Measurements from ENCODE around the gene MADD.
"Not testable (repeated sequence)": the region's sequence is repeated elsewhere in the genome, so short reads cannot be mapped to it uniquely, and the experiment has no call there.

Gene MADD

GRCh38 chr11:47274495-47275235 lies 4.7 kb downstream of the MADD start:
- no peak for DNase-seq (ENCODE audit: low read depth)

DNA sequence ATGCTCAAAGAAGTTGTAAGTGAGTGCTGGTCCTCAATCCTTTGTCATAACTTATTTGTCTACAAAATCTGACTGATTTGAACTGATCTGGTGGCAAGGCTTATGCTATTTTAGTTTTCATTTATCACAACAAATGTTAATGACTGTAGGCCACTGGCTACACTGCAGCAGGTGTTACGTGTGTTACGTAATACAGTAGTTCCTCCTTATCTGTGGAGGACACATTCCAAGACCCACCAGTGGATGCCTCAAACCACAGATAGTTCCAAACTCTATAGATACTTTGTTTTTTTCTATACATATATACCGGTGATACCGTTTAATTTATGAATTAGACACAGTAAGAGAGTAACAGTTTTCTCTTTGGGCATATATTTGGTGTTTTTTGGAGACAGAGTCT lies 7.0 kb downstream of the MADD start:
- no peak for DNase-seq (ENCODE audit: low read depth)

GRCh38 chr11:47278058-47278457 lies 8.1 kb downstream of the MADD start:
- no peak for DNase-seq (ENCODE audit: low read depth)

DNA sequence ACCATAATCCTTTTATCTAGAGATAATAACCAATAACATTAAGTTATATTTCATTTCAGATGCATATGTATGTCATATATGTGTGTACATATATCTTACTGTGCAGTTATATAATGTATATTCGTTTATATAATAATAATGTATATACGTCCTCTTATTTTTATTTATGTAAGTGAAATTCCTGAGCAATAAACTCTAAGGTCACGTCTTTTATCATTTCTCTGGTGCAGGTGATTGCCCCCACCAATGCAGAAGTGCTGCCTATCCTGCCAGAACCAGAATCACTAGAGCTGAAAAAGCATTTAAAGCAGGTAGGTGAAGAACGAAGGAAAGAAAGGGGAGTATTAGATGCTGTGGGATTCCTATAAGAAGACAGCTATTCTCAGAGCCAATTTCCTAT lies 8.8 kb downstream of the MADD start:
- no peak for DNase-seq (ENCODE audit: low read depth)

- DNase-seq (ENCODE audit: low read depth) = no peak
Observed at GRCh38 chr11:47280099-47280498, 10.2 kb downstream of the MADD start.

- no peak for DNase-seq (ENCODE audit: low read depth)
Observed at GRCh38 chr11:47280860-47281259, 10.9 kb downstream of the MADD start.

- no peak for DNase-seq (ENCODE audit: low read depth)
Observed at GRCh38 chr11:47282462-47282861, 12.5 kb downstream of the MADD start.

DNA sequence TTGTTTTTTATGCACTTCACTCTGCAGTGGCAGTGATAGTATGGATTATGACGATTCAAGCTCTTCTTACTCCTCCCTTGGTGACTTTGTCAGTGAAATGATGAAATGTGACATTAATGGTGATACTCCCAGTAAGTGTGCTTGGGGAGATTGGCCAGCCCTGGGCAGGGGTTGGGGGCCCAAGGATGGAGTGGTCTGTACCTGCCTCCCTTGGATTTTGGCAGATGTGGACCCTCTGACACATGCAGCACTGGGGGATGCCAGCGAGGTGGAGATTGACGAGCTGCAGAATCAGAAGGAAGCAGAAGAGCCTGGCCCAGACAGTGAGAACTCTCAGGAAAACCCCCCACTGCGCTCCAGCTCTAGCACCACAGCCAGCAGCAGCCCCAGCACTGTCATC lies 14.2 kb downstream of the MADD start:
- DNase-seq (ENCODE audit: low read depth) = no peak

DNA sequence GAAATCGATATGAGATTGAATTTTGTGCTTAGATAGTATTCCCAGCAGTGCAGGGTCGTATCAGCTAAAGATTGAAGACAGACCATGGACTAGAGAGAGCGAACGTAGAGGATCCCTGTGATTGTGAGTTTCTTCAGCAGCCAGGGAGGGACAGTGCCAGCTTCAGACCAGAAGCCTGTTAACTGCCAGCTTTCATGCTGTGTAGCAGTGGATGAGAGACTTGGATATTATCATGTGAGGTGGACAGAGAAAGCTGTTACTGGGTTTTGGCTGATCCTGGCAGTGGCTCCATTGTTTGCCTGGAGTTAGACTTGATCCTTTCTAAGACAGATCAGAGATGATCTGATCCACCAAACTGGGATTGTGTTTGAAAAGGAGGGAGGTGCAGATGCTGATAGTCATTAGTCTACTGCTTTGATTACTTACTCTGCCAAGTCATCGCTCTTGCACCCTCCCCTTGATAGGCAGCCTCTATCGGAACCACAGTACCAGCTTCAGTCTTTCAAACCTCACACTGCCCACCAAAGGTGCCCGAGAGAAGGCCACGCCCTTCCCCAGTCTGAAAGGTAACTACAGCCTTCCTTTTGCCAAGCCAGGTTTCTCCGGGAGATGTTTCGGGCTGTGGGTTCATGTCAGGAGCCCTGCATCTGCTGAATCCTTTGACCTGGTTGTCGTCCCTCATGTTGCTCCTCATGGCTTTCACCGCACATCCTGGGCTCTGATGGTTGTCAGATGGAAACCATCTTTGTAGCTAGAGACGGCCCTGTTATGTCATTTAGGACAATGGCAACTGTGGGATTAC lies 16.2 kb downstream of the MADD start:
- DNase-seq (ENCODE audit: low read depth) = no peak

GRCh38 chr11:47288066-47288465 lies 18.1 kb downstream of the MADD start:
- DNase-seq (ENCODE audit: low read depth) = no peak

GRCh38 chr11:47289856-47290255 lies 19.9 kb downstream of the MADD start:
- DNase-seq (ENCODE audit: low read depth) = no peak

DNA sequence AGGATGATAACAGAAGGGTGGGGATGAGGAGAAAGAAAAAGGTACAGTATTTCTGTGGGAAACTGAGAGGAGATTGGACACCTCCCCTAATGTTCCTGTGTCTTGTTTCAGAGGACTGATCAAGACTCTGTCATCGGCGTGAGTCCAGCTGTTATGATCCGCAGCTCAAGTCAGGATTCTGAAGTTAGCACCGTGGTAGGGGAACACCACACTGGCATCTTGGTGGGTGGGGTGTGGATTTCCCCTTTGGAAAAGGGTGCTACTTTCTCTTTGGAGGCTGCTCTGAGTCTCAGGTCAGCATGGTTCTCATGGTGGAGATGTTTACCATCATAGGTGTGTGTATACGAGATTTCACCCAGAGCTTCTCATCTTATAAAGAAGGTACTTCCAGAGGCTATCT lies 25.5 kb downstream of the MADD start:
- no peak for DNase-seq (ENCODE audit: low read depth)

DNA sequence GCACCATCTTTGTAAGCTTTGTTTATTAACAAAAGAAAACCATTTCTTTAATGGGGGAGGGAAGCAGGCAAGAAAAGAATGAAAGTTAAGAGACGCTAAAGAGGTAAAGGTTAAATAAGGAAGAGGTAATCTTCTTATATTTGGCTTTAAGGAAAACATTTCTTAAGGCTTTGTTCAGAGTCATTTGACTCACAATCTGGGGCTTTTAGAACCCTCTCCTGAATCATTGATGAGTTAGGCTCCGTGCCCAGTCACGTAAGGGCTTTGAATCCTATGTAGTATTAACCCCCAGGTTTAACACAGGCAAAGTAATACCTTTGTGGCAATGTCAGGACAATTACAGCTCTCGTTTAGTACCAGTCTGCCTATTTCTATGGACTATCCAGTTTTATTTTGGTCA lies 26.1 kb downstream of the MADD start:
- DNase-seq (ENCODE audit: low read depth) = no peak

DNA sequence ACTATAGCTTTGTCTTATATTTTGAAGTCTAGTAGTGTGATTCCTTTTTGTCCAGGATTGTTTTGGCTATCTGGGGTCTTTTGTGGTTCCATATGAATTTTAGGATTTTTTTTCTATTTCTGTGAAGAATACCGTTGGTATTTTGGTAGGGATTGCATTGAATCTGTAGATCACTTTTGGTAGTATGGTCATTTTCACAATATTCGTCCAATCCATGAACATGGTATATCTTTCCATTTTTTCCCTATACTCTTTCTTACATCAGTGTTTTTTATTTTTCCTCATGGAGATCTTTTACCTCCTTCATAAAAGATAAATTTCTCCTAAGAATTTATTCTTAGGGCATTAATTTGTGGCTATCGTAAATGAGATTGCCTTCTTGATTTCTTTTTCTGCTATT lies 29.1 kb downstream of the MADD start:
- DNase-seq (ENCODE audit: low read depth) = no peak

GRCh38 chr11:47302853-47303252 lies 32.9 kb downstream of the MADD start:
- no peak for DNase-seq (ENCODE audit: low read depth)

GRCh38 chr11:47305734-47306483 lies 36.0 kb downstream of the MADD start:
- DNase-seq (ENCODE audit: low read depth) = no peak

DNA sequence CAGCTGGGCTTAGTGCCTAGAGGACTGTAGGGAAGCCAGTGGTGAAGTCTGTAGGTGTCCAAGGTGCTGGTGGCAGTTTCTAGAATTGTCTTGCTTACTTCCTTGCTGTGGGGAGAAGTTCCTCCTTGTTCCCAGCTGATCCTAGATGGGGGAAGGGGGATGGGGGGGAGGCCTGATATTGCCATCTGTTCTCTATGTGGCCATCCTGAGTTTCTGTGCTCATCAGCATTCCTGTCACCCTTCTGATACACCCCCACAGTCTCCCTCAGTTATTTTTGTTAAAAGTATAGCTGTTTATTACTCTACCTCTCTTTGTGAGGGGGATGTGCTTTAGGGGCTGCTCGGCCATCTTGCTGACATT lies 36.5 kb downstream of the MADD start:
- no peak for DNase-seq (ENCODE audit: low read depth)

GRCh38 chr11:47308050-47308823 lies 38.3 kb downstream of the MADD start:
- DNase-seq (ENCODE audit: low read depth) = no peak

GRCh38 chr11:47314992-47315391 lies 45.1 kb downstream of the MADD start:
- DNase-seq (ENCODE audit: low read depth) = no peak

DNA sequence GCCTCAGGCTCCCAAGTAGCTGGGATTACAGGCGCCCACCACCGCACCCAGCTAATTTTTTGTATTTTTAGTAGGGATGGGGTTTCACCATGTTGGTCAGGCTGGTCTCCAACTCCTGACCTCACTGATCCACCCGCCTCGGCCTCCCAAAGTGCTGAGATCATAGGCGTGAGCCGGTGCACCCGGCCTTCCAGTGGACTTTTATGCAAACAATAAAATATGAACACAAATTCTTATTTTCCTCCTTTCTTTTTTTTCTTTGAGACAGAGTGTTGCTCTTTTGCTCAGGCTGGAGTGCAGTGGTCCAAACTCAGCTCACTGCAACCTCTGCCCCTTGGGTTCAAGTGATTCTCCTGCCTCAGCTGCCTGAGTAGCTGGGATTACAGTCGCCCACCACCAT lies 46.6 kb downstream of the MADD start:
- not testable (repeated sequence) for DNase-seq (ENCODE audit: low read depth)

DNA sequence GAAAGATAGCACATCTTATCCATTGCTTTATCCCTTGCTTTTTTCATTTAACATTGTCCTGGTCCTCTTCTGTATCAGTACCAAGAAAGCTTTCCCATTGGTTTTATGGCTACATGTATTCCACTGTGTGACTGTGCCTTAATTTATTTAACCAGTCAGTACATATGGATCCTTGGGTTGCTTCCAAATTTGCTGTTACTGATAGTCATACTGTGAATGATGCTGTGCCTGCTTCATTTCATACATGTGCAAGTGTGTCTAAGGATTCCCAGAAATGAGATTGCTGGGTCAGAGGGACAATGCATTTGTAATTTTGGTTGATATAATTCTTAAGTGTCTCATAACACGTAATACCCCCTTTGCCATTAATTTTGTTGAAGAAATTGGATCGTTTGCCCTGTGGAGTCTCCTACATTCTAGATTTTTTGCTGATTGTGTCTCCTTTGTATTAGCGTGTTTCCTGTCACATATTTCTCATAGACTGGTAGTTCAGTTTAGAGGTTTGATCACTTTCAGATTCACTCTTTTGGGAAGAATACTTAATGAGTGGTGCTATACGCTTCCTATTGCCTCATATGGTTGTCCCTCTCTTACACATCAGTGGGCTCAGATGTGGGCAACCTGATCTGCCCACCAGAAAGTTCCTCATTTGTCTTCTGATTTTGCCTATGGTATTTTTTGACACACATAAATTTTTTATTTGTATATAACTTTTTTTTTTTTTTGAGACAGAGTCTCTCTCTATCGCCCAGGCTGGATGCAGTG lies 47.3 kb downstream of the MADD start:
- DNase-seq (ENCODE audit: low read depth) = no peak
